Ovary (tissue), 3 donors: Measurements from ENCODE around the gene MYL12B.

Experiments
- EP300 ChIP-seq: sonication (generic); formaldehyde crosslinking; IDR thresholded peaks from one replicate; pipeline ENCODE4 v1.6.1; 2017; ENCODE audit warnings: antibody characterized with exemption
- POLR2A ChIP-seq: fragments of 450-650 bp; IDR thresholded peaks from one replicate; pipeline ENCODE4 v1.6.1; 2017; ENCODE audit warnings: antibody characterized with exemption, mild to moderate bottlenecking, moderate library complexity
- TF ChIP-seq, protein P1 (sequence below), 3 donors: fragments of 450-650 bp in 2 of 3; fragments of 200-600 bp in 1 of 3; IDR thresholded peaks; one replicate each; pipeline versions ENCODE4 v1.5.1 to v1.8.0; 2016 to 2022; ENCODE audit warnings: antibody characterized with exemption in 3 of 3, mild to moderate bottlenecking in 1 of 3
- donor health status: DM: no; HTN: no; CAD: no.

DNA sequence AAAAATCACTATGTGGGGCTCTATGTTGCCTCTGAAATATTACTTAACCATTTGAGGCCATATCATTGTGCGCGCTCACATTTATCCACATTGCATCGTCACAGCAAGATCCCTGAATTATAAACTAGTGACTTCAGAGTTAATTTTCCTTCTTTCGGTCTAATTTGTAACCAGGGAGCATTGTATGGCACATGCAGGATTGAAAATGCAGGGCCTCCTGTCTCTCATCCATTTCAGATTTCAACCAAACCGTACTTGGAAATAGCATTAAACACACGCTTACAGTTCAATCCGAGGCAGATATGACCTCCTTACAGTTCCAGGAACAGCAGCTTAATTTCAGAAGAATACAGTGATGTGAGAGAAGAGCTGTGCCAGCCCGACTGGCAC is 42.7 kb upstream of the MYL12B start:
- TF ChIP-seq, protein P1, sequence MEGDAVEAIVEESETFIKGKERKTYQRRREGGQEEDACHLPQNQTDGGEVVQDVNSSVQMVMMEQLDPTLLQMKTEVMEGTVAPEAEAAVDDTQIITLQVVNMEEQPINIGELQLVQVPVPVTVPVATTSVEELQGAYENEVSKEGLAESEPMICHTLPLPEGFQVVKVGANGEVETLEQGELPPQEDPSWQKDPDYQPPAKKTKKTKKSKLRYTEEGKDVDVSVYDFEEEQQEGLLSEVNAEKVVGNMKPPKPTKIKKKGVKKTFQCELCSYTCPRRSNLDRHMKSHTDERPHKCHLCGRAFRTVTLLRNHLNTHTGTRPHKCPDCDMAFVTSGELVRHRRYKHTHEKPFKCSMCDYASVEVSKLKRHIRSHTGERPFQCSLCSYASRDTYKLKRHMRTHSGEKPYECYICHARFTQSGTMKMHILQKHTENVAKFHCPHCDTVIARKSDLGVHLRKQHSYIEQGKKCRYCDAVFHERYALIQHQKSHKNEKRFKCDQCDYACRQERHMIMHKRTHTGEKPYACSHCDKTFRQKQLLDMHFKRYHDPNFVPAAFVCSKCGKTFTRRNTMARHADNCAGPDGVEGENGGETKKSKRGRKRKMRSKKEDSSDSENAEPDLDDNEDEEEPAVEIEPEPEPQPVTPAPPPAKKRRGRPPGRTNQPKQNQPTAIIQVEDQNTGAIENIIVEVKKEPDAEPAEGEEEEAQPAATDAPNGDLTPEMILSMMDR (IDR thresholded peaks at IDR 0.05), result no peak
- no peak for TF ChIP-seq POLR2A
- no peak for TF ChIP-seq EP300
